ENCODE data around the gene DYRK1A.

GRCh38 chr21:37443683-37444082 is 77.1 kb downstream of the DYRK1A start:
- TF ChIP-seq, protein P1, sequence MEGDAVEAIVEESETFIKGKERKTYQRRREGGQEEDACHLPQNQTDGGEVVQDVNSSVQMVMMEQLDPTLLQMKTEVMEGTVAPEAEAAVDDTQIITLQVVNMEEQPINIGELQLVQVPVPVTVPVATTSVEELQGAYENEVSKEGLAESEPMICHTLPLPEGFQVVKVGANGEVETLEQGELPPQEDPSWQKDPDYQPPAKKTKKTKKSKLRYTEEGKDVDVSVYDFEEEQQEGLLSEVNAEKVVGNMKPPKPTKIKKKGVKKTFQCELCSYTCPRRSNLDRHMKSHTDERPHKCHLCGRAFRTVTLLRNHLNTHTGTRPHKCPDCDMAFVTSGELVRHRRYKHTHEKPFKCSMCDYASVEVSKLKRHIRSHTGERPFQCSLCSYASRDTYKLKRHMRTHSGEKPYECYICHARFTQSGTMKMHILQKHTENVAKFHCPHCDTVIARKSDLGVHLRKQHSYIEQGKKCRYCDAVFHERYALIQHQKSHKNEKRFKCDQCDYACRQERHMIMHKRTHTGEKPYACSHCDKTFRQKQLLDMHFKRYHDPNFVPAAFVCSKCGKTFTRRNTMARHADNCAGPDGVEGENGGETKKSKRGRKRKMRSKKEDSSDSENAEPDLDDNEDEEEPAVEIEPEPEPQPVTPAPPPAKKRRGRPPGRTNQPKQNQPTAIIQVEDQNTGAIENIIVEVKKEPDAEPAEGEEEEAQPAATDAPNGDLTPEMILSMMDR (IDR thresholded peaks at IDR 0.05; ENCODE audit: low read depth, low read length): no peak
- TF ChIP-seq POLR2A (IDR thresholded peaks at IDR 0.05; ENCODE audit: extremely low read depth, insufficient read length): no peak
- TF ChIP-seq MAX (IDR thresholded peaks at IDR 0.05; ENCODE audit: low read depth, low read length): no peak
- TF ChIP-seq MYC (IDR thresholded peaks at IDR 0.05; ENCODE audit: low read depth, low read length): no peak

Data from NB4 (cell line).